HepG2 (cell line): ENCODE data around the gene SEC16A.

Experiments
- AHDC1 ChIP-seq: sonication (generic); formaldehyde crosslinking; IDR thresholded peaks from 2 replicates; pipeline ENCODE4 v1.5.1; 2020; ENCODE audit warnings: mild to moderate bottlenecking, missing genetic modification reagents, borderline replicate concordance
- ESRRA ChIP-seq: sonication (generic); formaldehyde crosslinking; IDR thresholded peaks from 2 replicates; pipeline ENCODE4 v1.5.1; 2020; ENCODE audit warnings: mild to moderate bottlenecking, low read depth, missing genetic modification reagents
- FIP1L1 ChIP-seq: fragments of 200-400 bp; formaldehyde crosslinking; IDR thresholded peaks from 2 replicates; pipeline ENCODE4 v1.6.1; 2018; ENCODE audit warnings: low read depth, mild to moderate bottlenecking, low read length, moderate library complexity, borderline replicate concordance; ENCODE audit not compliant: insufficient read depth
- GRHL1 ChIP-seq: sonication (generic); formaldehyde crosslinking; conservative IDR thresholded peaks from 2 replicates; pipeline ENCODE4 v1.8.0; 2022; ENCODE audit warnings: missing genetic modification reagents
- MAX ChIP-seq: IDR thresholded peaks from 2 replicates; pipeline ENCODE4 v1.6.1; 2012; ENCODE audit warnings: inconsistent platforms
- MNT ChIP-seq: fragments of 450-650 bp; IDR thresholded peaks from 2 replicates; pipeline ENCODE4 v1.6.1; 2016
- NR2F2 ChIP-seq: IDR thresholded peaks from 2 replicates; pipeline ENCODE4 v1.6.1; 2012; ENCODE audit warnings: low read depth, inconsistent platforms, borderline replicate concordance
- POLR2AphosphoS5 ChIP-seq: IDR thresholded peaks from 2 replicates; pipeline ENCODE4 v1.6.1; 2012; ENCODE audit warnings: low read depth, low read length
- SIN3A ChIP-seq: IDR thresholded peaks from 2 replicates; pipeline ENCODE4 v1.6.1; 2011; ENCODE audit warnings: low read depth, mild to moderate bottlenecking, control low read depth, low read length, borderline replicate concordance
- ZBTB21 ChIP-seq: sonication (generic); formaldehyde crosslinking; IDR thresholded peaks from 2 replicates; pipeline ENCODE4 v1.4.0; 2020; ENCODE audit warnings: missing genetic modification reagents
- ZFP91 ChIP-seq: sonication (generic); formaldehyde crosslinking; IDR thresholded peaks from 2 replicates; pipeline ENCODE4 v1.9.0; 2022; ENCODE audit warnings: missing genetic modification reagents, mild to moderate bottlenecking, borderline replicate concordance
- ZNF274 ChIP-seq: sonication (generic); formaldehyde crosslinking; IDR thresholded peaks from 2 replicates; pipeline ENCODE4 v1.5.1; 2020; ENCODE audit warnings: mild to moderate bottlenecking, missing genetic modification reagents
- TF ChIP-seq, protein P1 (sequence below): sonication (generic); formaldehyde crosslinking; IDR thresholded peaks from 2 replicates; pipeline ENCODE4 v1.5.0; 2020; ENCODE audit warnings: mild to moderate bottlenecking, missing genetic modification reagents, moderate library complexity

GRCh38 chr9:136438548-136439480, 44.0 kb downstream of the SEC16A start:
- TF ChIP-seq ZBTB21 (CRISPR knock-in tag), result no peak
- no peak for TF ChIP-seq MAX
- TF ChIP-seq FIP1L1, result no peak
- no peak for TF ChIP-seq AHDC1 (CRISPR knock-in tag)
- TF ChIP-seq, protein P1, sequence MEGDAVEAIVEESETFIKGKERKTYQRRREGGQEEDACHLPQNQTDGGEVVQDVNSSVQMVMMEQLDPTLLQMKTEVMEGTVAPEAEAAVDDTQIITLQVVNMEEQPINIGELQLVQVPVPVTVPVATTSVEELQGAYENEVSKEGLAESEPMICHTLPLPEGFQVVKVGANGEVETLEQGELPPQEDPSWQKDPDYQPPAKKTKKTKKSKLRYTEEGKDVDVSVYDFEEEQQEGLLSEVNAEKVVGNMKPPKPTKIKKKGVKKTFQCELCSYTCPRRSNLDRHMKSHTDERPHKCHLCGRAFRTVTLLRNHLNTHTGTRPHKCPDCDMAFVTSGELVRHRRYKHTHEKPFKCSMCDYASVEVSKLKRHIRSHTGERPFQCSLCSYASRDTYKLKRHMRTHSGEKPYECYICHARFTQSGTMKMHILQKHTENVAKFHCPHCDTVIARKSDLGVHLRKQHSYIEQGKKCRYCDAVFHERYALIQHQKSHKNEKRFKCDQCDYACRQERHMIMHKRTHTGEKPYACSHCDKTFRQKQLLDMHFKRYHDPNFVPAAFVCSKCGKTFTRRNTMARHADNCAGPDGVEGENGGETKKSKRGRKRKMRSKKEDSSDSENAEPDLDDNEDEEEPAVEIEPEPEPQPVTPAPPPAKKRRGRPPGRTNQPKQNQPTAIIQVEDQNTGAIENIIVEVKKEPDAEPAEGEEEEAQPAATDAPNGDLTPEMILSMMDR, result no peak
- no peak; the same call in 1 of the 2 replicates for TF ChIP-seq ZFP91 (CRISPR knock-in tag)
- TF ChIP-seq MNT, result no peak
- no peak for TF ChIP-seq POLR2AphosphoS5
- no peak for TF ChIP-seq ZNF274 (CRISPR knock-in tag)
- no peak for TF ChIP-seq SIN3A
- TF ChIP-seq NR2F2, result no peak
- no peak for TF ChIP-seq ESRRA (CRISPR knock-in tag)
- TF ChIP-seq GRHL1 (CRISPR knock-in tag), result no peak
